ENCODE data around the gene ABCG5.

- TF ChIP-seq CTCF (IDR thresholded peaks at IDR 0.05; ENCODE audit: insufficient read depth, low read length), result no peak
- no peak for TF ChIP-seq POLR2AphosphoS5 (IDR thresholded peaks at IDR 0.05; ENCODE audit: low read depth)
- TF ChIP-seq GABPA (IDR thresholded peaks at IDR 0.05; ENCODE audit: low read depth), result no peak
- TF ChIP-seq REST (IDR thresholded peaks at IDR 0.05; ENCODE audit: insufficient replicate concordance, low read depth), result no peak
These were observed 7.6 kb upstream of the ABCG5 start for GRCh38 chr2:43846140-43846793.

Data from HL-60 (cell line).